Measurements from ENCODE around the gene SLC6A11. TPM values are rescaled to one million over a fixed set of nuclear protein-coding genes. Genes with fewer than 3 reads are reported as not detected.

SLC6A11 gene
- total RNA-seq, 1 experiment from 2014 or later: 1.5 TPM

DNA sequence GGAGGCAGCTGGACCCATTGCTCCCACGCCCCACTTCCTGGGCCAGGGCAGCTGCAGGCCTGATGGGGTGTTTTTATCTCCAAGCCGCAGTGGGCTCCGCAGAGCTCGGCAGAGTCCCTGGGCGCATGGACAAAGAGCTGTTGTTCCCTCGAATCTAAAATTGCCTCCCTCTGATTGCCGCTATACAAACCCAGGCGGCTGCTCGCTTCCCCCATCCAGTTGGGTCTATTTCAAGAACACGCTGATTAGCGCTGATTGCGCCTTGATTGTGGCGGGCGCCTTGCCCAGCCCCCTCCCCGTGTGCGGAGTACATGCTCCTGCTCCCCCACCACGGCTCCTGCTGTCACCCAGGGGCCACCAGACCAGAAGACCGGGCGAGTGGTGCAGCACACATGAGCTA, 133.2 kb downstream of the SLC6A11 start:
- H2BK12ac ChIP-seq (ENCODE audit: insufficient read length, low read depth, low read length): no peak overlapping the region
- H2BK15ac ChIP-seq (ENCODE audit: low read depth, low read length): no peak overlapping the region
- no peak for DNase-seq
- no peaks in the 10 kb centered on the region for H4K20me1 ChIP-seq (ENCODE audit: control insufficient read depth, insufficient read depth, insufficient read length)
- H3K56ac ChIP-seq (ENCODE audit: insufficient read length, low read depth, low read length): no peak overlapping the region
- H3K9ac ChIP-seq (ENCODE audit: extremely low read depth, insufficient read length, low read length): no peak overlapping the region
- no peak overlapping the region for H3K4me2 ChIP-seq (ENCODE audit: insufficient read depth, insufficient read length, low read length)
- no peak overlapping the region for H2AFZ ChIP-seq (ENCODE audit: low read length)
- no peak overlapping the region for H2BK5ac ChIP-seq (ENCODE audit: insufficient read length, low read length)
- H3K27me3 ChIP-seq (ENCODE audit: insufficient read depth, low read length): no peaks in the 10 kb centered on the region
- Mint-ChIP-seq H3K36me3 (ENCODE audit: insufficient read depth in 1 of 3, low read depth in 3 of 3) (no peaks in the 10 kb centered on the region), H3K27ac (no peak overlapping the region), H3K4me3 (no peak overlapping the region), H3K9me3 (no peaks in the 10 kb centered on the region), H3K27me3 (ENCODE audit: low read depth) (peaks cover 15% of the 10 kb centered on the region), H3K4me1 (peaks cover under 1 to 15% of the 10 kb centered on the region in 2 experiments; a peak in 3 of 4 replicates)
- H2AK5ac ChIP-seq (ENCODE audit: insufficient read length, low read length): no peak overlapping the region
- H3K18ac ChIP-seq (ENCODE audit: insufficient read length, low read depth, low read length): no peak overlapping the region
- H3K9me3 ChIP-seq (ENCODE audit: control insufficient read depth, low read depth, low read length): no peaks in the 10 kb centered on the region
- no peak overlapping the region for H4K8ac ChIP-seq (replicated peaks; ENCODE audit: insufficient read length, low read depth, low read length)
- H3K27ac ChIP-seq (ENCODE audit: insufficient read length, low read depth, low read length): no peak overlapping the region
- no peak overlapping the region for H3T11ph ChIP-seq (ENCODE audit: low read length)
- H3K23ac ChIP-seq (ENCODE audit: insufficient read length, low read depth, low read length): no peak overlapping the region
- H2BK20ac ChIP-seq (ENCODE audit: low read depth, low read length, poor library complexity, severe bottlenecking): no peak overlapping the region
- no peak overlapping the region for H3K4ac ChIP-seq (ENCODE audit: low read depth, low read length)
- H3K4me1 ChIP-seq (ENCODE audit: insufficient read depth, low read length): no peaks in the 10 kb centered on the region
- TF ChIP-seq, protein P1, sequence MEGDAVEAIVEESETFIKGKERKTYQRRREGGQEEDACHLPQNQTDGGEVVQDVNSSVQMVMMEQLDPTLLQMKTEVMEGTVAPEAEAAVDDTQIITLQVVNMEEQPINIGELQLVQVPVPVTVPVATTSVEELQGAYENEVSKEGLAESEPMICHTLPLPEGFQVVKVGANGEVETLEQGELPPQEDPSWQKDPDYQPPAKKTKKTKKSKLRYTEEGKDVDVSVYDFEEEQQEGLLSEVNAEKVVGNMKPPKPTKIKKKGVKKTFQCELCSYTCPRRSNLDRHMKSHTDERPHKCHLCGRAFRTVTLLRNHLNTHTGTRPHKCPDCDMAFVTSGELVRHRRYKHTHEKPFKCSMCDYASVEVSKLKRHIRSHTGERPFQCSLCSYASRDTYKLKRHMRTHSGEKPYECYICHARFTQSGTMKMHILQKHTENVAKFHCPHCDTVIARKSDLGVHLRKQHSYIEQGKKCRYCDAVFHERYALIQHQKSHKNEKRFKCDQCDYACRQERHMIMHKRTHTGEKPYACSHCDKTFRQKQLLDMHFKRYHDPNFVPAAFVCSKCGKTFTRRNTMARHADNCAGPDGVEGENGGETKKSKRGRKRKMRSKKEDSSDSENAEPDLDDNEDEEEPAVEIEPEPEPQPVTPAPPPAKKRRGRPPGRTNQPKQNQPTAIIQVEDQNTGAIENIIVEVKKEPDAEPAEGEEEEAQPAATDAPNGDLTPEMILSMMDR (conservative IDR thresholded peaks at IDR 0.05): no peak
- H3K79me2 ChIP-seq (ENCODE audit: insufficient read depth, low read length): no peaks in the 10 kb centered on the region
- H3K79me1 ChIP-seq (ENCODE audit: insufficient read depth, low read depth, low read length, poor library complexity, severe bottlenecking): no peaks in the 10 kb centered on the region
- no peak overlapping the region for H2BK120ac ChIP-seq (ENCODE audit: low read depth, low read length, poor library complexity, severe bottlenecking)
- H3K14ac ChIP-seq (ENCODE audit: insufficient read depth, low read length): no peak overlapping the region; the same call in 1 of the 2 replicates
- no peaks in the 10 kb centered on the region for H3K23me2 ChIP-seq (ENCODE audit: insufficient read length, low read depth, low read length, poor library complexity, severe bottlenecking)
- no peak overlapping the region for H4K5ac ChIP-seq (ENCODE audit: insufficient read length, low read depth, low read length)
- WGBS (ENCODE audit: extremely low coverage, insufficient read length, low lambda C conversion rate): no CpG with 5 or more reads among the region's 19 CpGs
- H4K91ac ChIP-seq (ENCODE audit: insufficient read length, low read depth, low read length): no peak overlapping the region
